ENCODE measurements around the gene FAT1. TPM values are rescaled to one million over a fixed set of nuclear protein-coding genes. Genes with fewer than 3 reads are reported as not detected.

The FAT1 gene
- total RNA-seq, 2 donors from 2014 or later, result 65.9 to 69.5 TPM

DNA sequence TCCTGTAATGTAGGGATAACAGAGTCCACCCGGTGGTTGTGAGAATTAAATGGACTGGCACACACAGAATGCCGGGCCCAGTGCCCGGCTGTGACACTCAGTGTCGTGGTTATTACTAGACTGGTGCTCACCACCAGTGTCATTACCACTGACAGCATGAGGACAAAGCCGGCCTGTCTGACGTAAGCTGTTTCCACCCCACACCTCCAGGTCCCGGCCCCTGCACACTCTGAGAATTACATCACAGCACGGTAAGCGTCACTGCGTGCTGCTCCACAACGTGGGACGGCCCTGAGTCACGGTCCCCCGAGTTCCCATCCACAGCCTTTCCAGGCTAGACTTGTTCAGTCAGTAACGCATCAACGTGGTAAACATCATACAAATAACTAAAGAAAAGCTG is 22.9 kb downstream of the FAT1 start:
- Histone ChIP-seq H3K4me3 (no peak overlapping the region), H3K9me3 (no peaks in the 10 kb centered on the region), H3K4me1 (peaks cover 61% of the 10 kb centered on the region), H3K36me3 (replicated peaks in 1 of 2; ENCODE audit: insufficient read depth in 1 of 2, low read depth in 2 of 2) (no peaks in the 10 kb centered on the region), H3K27ac (peak overlapping the region in 3 of 4 donors; percentile 32 to 72 (median 68)), H3K27me3 (no peaks in the 10 kb centered on the region)
- WGBS, 2 donors, result 62 to 66% methylated on average over 16 of the region's 16 CpGs
- intact Hi-C loops (cut with DNase I), result no loop called here
- peak in 2 of 4 donors; percentile 27 to 29 for DNase-seq
- TF ChIP-seq POLR2A (IDR thresholded peaks at IDR 0.05), result no peak
- TF ChIP-seq, protein P1, sequence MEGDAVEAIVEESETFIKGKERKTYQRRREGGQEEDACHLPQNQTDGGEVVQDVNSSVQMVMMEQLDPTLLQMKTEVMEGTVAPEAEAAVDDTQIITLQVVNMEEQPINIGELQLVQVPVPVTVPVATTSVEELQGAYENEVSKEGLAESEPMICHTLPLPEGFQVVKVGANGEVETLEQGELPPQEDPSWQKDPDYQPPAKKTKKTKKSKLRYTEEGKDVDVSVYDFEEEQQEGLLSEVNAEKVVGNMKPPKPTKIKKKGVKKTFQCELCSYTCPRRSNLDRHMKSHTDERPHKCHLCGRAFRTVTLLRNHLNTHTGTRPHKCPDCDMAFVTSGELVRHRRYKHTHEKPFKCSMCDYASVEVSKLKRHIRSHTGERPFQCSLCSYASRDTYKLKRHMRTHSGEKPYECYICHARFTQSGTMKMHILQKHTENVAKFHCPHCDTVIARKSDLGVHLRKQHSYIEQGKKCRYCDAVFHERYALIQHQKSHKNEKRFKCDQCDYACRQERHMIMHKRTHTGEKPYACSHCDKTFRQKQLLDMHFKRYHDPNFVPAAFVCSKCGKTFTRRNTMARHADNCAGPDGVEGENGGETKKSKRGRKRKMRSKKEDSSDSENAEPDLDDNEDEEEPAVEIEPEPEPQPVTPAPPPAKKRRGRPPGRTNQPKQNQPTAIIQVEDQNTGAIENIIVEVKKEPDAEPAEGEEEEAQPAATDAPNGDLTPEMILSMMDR (IDR thresholded peaks at IDR 0.05), result no peak
- ATAC-seq, result peak; percentile 34

DNA sequence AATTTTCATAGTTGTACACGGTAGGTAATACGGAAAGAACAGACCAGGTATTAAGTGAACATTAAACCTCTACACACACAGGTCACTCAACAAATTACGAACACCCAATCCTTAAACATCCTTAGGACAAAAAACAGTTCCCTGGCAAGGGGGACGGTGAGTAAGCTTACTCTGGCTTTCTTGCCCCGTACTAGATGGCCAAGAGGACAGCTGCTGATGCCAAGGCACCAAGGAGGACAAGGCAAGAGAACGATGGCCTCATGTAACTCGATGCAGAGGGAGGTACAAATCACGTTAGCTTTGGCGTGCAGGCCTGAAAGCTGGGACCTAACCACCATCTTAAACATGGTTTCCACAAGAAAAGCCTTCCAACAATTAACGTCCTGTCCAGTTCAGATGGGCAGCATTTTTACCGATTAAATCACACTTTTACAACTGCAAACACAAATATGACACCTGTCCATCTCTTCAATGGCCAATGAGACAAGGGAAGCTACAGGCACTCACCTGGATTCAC is 23.7 kb downstream of the FAT1 start:
- WGBS, 2 donors, result 79 to 82% methylated on average over 11 of the region's 11 CpGs
- Histone ChIP-seq H3K27me3 (no peaks in the 10 kb centered on the region), H3K9me3 (no peaks in the 10 kb centered on the region), H3K4me3 (no peak overlapping the region), H3K36me3 (replicated peaks in 1 of 2; ENCODE audit: insufficient read depth in 1 of 2, low read depth in 2 of 2) (no peaks in the 10 kb centered on the region), H3K4me1 (peaks cover 66% of the 10 kb centered on the region), H3K27ac (peak overlapping the region in 3 of 4 donors; percentile 3 to 68 (median 32))
- TF ChIP-seq, protein P1 (IDR thresholded peaks at IDR 0.05), result no peak
- no peak for TF ChIP-seq POLR2A (IDR thresholded peaks at IDR 0.05)
- DNase-seq, result no peak
- intact Hi-C loops (cut with DNase I), result no loop called here
- no peak for ATAC-seq

DNA sequence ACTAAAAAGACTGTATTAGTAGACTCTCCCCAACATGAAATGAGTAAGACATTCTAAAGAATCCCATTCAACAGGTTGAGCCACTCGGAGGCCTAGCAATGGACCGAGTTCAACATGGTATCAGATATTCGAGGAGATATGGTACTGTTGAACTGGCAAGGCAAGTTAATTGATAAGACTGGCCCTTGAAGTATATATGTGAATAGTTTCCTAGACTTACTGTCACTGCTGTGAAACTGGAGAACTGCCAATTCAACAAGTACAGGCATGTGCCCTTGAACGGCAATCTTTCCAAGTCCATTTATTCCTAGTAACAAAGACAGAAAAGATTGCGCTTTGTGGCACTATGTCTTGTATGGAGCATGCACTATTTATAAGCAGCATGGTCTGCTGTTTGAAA is 24.4 kb downstream of the FAT1 start:
- Histone ChIP-seq H3K4me1 (peaks cover 65% of the 10 kb centered on the region), H3K4me3 (no peak overlapping the region), H3K9me3 (no peaks in the 10 kb centered on the region), H3K27me3 (no peaks in the 10 kb centered on the region), H3K27ac (peak overlapping the region in 3 of 4 donors; percentile 27 to 68 (median 41)), H3K36me3 (replicated peaks in 1 of 2; ENCODE audit: insufficient read depth in 1 of 2, low read depth in 2 of 2) (no peaks in the 10 kb centered on the region)
- ATAC-seq (peak; percentile 81), DNase-seq (peak; percentile 55 to 75 (median 66))
- intact Hi-C loops (cut with DNase I), result no loop called here
- WGBS, 2 donors, result 7 to 17% methylated on average over 5 of the region's 5 CpGs
- TF ChIP-seq, protein P1 (IDR thresholded peaks at IDR 0.05), result no peak
- TF ChIP-seq POLR2A (IDR thresholded peaks at IDR 0.05), result no peak

DNA sequence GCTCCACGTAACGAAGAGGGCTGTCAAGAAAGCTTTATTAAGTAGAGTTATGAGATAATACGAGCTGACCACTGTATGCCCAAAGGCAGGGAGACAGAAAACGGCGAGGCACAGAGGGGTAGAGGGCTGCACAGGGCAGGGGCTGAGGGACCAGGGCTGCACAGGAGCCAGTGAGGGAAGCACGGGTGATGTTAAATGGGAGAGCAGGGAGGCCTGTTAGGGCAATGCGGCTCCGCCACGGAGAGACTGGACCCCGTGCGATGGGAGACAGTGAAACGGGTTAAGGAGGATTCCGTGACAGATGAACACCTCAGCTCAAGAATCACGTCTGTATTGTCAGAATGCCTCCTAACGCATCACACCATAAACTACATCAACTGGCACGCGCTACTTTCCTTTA is 25.1 kb downstream of the FAT1 start:
- no peak for TF ChIP-seq POLR2A (IDR thresholded peaks at IDR 0.05)
- TF ChIP-seq, protein P1 (IDR thresholded peaks at IDR 0.05), result no peak
- peak overlapping the region in 3 of 4 donors; percentile 27 to 68 (median 41) for H3K27ac ChIP-seq
- H3K36me3 ChIP-seq (replicated peaks in 1 of 2; ENCODE audit: insufficient read depth in 1 of 2, low read depth in 2 of 2), result no peaks in the 10 kb centered on the region
- no peaks in the 10 kb centered on the region for H3K9me3 ChIP-seq
- intact Hi-C loops (cut with DNase I), result no loop called here
- no peak for ATAC-seq
- H3K27me3 ChIP-seq, result no peaks in the 10 kb centered on the region
- peaks cover 63% of the 10 kb centered on the region for H3K4me1 ChIP-seq
- no peak overlapping the region for H3K4me3 ChIP-seq
- DNase-seq, result no peak
- 90% methylated on average over 17 of the region's 17 CpGs for WGBS, 2 donors

DNA sequence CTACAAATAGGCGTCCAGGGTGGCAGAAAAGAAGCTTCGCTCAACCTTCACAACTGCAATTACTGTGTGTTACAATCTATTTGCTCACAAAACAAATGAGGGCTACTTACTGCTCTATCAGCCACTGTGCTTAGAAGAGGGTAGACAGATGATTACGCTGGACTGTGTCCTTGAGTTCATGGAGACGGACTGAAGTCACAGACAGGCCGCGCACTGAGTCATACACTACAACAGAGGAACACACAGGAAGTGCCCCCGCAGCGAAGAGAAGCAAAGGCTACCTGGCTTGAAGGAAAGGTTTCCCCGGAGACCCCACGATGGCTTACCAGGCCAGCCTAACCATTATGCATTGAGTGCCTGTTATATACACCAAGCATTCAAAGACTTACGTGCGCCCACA is 25.6 kb downstream of the FAT1 start:
- ATAC-seq, result no peak
- DNase-seq, result no peak
- WGBS, 2 donors, result 79 to 80% methylated on average over 12 of the region's 12 CpGs
- Histone ChIP-seq H3K27me3 (no peaks in the 10 kb centered on the region), H3K4me3 (no peak overlapping the region), H3K36me3 (replicated peaks in 1 of 2; ENCODE audit: insufficient read depth in 1 of 2, low read depth in 2 of 2) (no peaks in the 10 kb centered on the region), H3K4me1 (peaks cover 68% of the 10 kb centered on the region), H3K9me3 (no peaks in the 10 kb centered on the region), H3K27ac (peak overlapping the region in 2 of 4 donors; percentile 27 to 68)
- TF ChIP-seq, protein P1 (IDR thresholded peaks at IDR 0.05), result no peak
- TF ChIP-seq POLR2A (IDR thresholded peaks at IDR 0.05), result no peak
- intact Hi-C loops (cut with DNase I), result no loop called here

Measured in body of pancreas (tissue), 4 donors.